Activated CD8-positive, alpha-beta memory T cell treated with anti-CD3 and anti-CD28 coated beads for 24 hours (primary cell): ENCODE results near the gene GALNTL6.

Experiments
- DNase-seq: peaks from one replicate; pipeline ENCODE4 v3.0.0-alpha.2; 2020

GALNTL6 gene

DNA sequence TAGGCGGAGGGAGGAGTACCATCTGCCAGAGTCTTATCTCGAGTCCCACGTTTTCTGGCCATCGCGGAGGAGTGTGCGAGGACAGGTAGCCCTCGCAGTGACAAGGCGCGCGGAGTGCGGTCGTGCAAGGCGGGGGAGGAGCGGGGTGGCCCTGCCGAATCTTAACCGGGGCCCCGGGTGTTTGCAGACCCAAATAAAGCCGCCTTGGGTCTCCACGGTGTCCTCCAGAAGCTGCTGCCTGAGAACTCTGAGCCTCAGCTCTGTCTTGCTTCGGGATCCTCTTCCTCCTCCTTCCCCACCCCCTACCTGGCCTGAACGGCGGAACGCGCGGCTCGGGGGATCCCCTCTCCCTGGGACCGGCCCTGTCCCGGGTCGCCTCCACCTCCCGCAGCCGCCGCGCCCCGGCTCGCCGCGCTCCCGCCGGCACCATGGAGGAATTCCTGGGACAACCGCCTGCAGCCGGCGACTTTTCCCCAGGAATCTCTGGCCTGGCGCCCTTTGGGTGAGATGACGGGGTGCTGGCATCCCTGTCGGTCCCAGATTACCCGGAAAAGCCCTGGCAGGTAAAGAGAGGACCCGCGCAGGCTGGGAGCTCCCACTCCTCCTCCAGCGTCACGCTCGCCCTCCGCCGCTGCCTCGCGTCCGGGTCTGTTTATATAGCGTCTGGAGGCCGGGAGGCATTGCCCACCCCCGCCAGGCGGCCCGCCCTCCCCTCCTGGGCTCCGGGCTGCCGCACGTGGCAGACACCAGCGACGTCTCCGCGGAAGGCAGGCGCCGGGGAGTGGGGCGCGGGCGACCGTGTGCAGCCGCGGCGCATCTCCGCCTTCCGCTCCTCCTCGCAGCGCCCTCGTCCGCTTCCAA is at the start of gene GALNTL6:
Gene GALNTL6 (plus strand): TSS at position 740 of the 861 bp plus-strand sequence.
- DNase-seq: no peak

- no peak for DNase-seq
These were observed 47.7 kb upstream of the GALNTL6 start for GRCh38 chr4:171765514-171765913.

DNA sequence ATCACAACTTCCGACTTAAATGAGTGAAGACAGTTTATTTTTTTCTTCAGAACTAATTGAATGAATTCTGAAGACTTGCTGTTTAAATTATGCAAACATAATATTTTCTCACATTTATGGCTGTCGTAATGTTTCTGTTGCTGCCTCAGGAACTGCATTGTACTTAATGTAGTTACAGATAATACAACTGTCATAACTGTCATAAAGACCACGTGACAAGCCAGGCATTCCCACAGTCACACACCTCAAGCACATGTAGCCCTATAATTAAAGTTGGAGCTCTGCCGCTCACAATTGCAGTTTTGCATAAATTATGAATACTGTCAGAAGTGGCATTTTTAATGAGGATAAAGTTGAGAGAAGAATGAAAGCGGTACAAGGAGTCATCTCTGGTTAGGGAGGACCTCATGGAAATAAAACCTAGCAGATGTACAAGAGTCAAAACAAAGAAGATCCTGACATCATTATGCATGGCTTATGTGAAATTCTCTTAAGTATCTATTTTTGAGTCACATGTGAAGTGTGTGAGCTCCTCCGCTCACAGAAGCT is 38.5 kb upstream of the GALNTL6 start:
- DNase-seq: no peak

GRCh38 chr4:171779301-171779700 is 33.9 kb upstream of the GALNTL6 start:
- no peak for DNase-seq

DNA sequence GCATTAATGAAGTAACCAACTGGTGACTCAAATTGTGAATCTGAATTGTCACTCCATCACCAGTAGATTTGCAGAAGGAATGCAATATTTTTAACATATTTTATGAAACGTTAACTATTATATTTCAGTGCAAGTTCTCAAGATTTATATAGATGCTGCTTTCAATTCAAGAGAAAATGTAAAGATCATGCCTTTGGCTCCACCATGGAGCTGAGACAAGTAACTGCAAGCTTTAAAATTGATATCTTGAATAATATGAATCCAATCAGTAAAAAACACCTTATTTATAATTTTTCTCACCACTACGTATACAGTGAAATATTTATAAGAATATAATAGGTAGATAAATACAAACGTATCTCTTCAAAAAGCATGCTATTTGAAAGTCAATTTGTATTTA is 27.8 kb upstream of the GALNTL6 start:
- no peak for DNase-seq

DNA sequence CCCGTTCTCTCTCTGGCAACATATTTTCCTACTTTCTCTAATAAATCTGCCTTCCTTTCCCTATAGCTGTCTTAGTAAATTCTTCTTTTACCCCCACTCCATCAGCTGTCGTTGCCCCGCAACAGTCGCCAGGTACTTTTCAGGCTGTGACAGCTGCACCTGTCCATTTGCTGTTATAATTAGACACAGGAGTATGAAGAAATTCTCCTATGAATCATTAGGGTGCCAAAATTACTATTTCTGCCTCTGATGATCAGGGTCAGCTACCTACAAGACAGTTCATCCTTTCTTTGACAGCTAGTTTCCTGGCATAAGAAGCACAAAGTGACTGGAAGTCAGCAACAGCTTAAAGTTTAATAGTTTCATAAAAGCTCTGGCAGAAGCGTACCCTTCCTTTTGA is 19.5 kb upstream of the GALNTL6 start:
- no peak for DNase-seq

- no peak for DNase-seq
These were observed 18.7 kb upstream of the GALNTL6 start for GRCh38 chr4:171794528-171794927.

DNA sequence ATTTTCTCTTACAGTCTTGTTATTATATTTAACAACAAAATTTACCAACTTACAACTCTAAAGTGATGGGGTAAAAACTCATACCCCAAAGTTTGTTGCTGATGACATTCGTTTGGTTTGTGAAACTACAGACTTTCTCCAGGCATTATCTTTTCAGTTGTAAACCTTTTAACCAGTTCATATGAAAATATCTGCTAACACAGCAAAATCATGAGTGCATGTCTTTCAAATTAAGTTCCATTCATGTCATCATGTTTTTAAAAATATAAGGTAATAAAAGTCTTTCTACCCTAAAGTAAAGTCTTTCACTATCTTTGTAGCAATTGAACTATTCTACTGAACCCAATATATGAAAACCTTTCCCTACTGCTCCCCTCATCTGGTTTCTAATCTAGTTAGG is 3.4 kb upstream of the GALNTL6 start:
- no peak for DNase-seq

- DNase-seq: no peak
These were observed 905 bp upstream of the GALNTL6 start for GRCh38 chr4:171812333-171812664.

DNA sequence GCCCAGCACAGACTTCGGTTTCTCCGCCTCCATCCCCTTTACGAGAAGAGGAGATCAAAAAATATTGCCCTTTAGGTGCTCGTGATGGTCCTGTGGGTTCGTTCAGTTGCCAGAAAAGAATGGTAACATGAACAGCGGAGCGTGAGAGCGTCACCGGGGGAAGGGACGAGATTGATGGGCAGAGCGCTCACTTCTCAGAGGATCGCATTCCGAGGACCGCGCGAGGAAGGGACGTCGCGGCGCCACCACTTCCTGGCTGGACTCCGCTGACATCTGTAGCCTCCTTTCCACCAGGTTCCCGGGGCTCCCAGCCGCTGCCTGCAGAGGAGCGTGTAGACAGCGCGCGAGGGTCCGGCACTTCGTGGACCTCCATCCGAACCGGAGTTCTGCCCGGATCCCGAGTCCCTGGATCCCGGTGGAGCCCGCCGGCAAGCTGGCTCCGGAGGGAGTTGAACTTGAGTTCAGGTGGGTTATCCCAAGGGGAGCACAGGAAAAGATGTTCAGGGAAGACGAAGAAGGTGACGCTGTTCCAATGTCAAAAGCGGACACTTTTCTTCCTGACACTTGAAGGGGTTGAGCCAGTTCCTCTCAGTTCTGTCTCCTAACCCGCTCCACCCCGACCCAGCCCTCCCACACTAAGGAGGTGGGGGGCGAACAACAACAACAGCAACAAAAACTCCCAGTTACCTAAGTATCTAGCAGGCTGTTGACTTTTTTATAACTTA is 484 bp downstream of the GALNTL6 start:
- no peak for DNase-seq

DNA sequence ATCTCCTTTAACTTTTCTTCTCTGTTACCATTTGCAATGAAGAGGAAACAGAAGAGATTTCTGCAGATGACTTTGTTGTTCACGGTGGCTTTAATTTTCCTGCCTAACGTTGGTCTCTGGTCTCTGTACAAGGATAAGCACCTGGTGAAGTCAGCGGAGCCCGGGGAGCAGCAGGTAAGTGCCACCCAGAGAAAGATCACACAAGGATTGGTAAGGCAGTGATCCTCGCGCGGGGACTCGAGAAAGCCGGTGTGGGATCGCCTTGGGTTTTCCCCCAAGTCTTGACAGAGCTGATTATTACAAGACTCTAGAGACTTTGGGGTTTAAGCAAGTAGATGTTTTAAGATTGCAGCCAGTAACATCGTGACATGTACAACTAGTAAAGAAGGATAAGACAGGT is 1.3 kb downstream of the GALNTL6 start:
- no peak for DNase-seq

GRCh38 chr4:171817026-171817425 is 3.8 kb downstream of the GALNTL6 start:
- no peak for DNase-seq

DNA sequence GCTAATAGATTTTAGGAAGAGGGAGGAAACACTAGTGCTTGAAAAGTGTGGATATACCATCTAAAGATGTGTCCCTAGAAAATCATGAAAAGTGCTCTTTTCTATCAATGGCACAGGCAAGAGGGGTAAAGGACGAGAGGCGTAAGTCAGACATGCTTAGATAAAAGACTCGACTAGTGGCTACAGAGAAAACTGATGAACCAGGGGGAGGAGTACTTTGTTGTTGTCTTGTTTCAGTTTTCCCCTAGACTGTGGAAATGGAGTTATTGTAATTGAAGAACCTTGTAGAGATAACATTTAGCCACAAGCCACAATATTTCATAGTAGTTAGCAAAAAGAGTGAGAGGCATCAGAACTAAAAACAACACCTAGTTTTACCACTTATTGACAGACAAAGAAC is 21.4 kb downstream of the GALNTL6 start:
- no peak for DNase-seq

GRCh38 chr4:171843456-171843855 is 30.3 kb downstream of the GALNTL6 start:
- no peak for DNase-seq

DNA sequence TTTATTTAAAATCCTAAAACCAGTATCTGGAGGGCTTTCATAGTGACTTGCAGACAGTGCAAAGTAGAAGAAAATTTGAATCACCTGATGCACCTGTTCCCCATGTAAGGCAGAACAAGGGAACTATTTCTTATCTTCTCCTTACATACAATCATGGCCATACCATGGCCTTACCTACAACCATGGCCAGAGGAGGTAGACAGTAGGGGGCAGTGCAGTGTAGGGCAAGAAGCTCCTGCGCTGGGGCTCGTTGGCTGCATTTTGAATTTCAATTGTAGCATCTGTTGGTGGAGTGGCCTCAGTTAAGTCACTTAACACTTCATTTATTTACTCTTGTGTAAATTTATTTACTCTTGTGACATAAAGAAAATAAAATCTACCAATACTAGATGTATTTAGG is 33.0 kb downstream of the GALNTL6 start:
- no peak for DNase-seq

DNA sequence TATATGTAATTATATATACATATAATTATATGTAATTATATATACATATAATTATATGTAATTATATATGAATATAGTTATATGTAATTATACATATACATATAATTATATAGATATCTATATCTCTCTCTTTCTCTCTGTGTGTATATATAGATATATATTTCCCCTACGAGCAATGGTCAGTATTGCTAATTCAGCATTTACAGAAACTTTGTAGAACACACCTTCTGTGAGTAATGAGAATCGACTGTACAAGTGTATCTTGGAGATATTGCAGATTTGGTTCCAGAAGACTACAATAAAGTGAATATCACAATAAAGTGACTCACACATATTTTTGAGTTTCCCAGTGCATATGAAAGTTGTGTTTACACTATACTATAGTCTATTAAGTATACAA is 33.7 kb downstream of the GALNTL6 start:
- DNase-seq: no peak

DNA sequence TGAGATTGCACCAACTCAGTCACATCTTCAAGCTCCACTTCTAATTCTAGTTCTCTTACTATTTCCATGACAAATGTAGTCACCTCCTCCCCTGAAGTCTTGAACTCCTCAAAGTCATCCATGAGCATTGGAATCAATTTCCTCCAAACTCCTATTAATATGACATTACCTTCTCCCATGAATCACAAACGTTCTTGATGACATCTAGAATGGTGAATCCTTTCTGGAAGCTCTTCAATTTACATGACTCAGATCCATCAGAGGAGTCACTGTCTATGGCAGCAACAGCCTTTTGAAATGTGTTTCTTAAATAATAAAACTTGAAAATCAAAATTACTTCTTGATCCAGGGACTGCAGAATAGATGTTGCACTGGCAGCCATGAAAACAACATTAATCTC is 34.5 kb downstream of the GALNTL6 start:
- no peak for DNase-seq

- no peak for DNase-seq
These were observed 36.5 kb downstream of the GALNTL6 start for GRCh38 chr4:171849686-171850222.

- no peak for DNase-seq
These were observed 38.1 kb downstream of the GALNTL6 start for GRCh38 chr4:171851295-171851694.

DNA sequence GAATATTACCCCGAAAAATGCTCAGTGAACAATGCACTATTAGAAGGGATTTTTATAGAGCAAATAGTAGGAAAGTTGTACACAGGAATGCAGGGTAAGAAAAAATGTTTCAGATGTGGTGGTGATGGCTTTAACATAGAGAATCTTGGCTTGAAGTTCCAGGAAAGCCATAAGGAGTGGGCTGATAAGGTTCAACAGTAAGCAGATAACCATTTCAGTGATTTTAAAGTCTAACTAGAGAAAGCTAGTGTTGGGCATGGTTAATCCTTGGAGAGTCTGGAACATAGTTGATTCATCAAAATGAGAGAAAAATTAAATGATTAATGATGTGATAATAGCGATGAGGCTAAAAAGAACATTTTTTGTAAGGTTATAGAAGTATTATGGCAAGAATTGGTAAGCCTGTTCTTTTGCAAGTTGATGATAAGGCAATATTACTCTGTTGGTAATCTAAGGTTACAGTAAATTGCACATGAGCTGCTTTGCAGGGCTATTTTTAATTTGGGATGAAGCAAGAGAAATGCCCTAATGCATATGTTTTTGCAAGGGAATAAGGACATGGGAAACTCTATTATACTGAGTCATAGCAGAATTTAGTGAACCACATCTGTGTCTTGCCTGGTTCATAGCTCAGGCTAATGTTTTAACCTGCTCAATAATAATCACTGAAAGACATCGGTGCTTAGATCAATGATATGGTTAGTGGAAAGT is 44.3 kb downstream of the GALNTL6 start:
- DNase-seq: no peak

GRCh38 chr4:171875291-171875690 is 62.1 kb downstream of the GALNTL6 start:
- DNase-seq: no peak

GRCh38 chr4:171876636-171877035 is 63.4 kb downstream of the GALNTL6 start:
- no peak for DNase-seq

DNA sequence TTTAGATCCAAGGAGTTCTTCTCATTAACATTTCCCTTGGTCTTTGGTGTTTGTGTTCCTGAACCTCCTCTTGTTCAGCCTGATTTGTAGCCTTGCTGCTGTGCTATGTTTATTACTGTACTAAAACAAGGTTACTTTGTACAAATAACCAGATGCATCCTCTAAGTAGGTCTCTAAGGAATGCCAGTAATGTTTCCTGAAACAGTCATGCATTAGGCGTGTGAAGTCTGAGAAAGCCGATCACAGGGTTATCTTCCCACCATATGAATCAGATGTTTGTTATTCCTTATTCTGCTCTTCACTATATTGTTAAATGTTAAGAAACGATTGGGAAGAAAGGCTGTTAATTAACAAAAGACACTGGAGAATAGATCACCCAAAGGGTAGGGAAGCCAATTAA is 66.9 kb downstream of the GALNTL6 start:
- no peak for DNase-seq
